ENCODE measurements around the gene TCF25.

DNA sequence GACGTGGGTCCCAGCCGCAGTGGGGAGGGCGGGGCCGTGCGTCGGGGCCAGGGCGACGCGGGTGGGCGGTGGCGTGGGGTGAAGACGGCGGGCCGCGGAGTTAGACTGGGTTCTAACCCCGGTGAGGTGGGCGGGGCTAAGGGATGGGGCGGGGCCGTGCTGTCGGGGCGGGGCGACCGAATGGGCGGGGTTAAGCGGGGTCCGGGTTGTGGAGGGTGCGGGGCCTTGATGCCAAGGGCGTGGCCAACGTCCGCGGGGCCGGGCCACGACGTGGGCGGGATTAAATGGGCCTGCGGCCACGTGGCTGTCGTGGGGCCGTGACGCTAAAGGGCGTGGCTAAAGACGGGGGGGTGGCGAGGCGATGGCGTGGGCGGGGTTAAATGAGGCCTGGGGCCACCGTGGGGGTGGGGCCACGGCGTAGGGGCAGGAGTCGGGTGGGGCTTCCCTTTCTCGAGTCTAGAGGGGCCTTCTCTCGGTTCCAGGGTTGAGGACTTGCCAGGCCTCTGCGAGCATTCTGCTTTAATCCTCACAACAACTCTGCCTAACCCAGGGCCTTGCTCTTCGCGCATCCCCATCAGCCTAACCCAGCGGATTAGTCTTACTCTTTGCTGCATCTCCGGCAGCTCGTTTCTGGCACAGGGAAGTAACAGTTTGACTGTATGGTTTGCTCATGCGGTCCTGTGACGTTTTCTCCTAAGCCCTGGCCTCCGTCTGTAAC is 739 bp downstream of the TCF25 start:
- TF ChIP-seq POLR2A (IDR thresholded peaks at IDR 0.05) (no peak), CTCF (IDR thresholded peaks at IDR 0.05) (no peak)

Measured in esophagus squamous epithelium (tissue), 4 donors.